RWPE2 (cell line): ENCODE results near the gene MRC2.

ENCODE experiments used
- ATAC-seq: fragments of 200-7000 bp; cut with Tn5 transposase; 3 replicates; pipeline ENCODE4 v1.9.1; 2021; ENCODE audit warnings: low read depth
- DNase-seq: peaks from one replicate; pipeline ENCODE4 v3.0.0-alpha.2; 2020; ENCODE audit warnings: low spot score
- H3K27ac ChIP-seq: fragments of 450-650 bp; 2 replicates; pipeline ENCODE4 v1.5.1; 2017; ENCODE audit warnings: mild to moderate bottlenecking; ENCODE audit not compliant: poor library complexity, severe bottlenecking
- H3K27me3 ChIP-seq: fragments of 250-450 bp; sonication (Bioruptor Pico); 2 replicates; pipeline ENCODE4 v1.5.1; 2021; ENCODE audit warnings: mild to moderate bottlenecking, moderate library complexity; ENCODE audit not compliant: insufficient read depth, poor library complexity, severe bottlenecking
- H3K36me3 ChIP-seq: fragments of 250-450 bp; sonication (Bioruptor Pico); 2 replicates; pipeline ENCODE4 v1.5.1; 2020; ENCODE audit warnings: low read depth, mild to moderate bottlenecking, moderate library complexity
- H3K4me1 ChIP-seq: fragments of 250-450 bp; sonication (Bioruptor Pico); 2 replicates; pipeline ENCODE4 v1.5.1; 2021; ENCODE audit warnings: mild to moderate bottlenecking, moderate library complexity; ENCODE audit not compliant: insufficient read depth, poor library complexity, severe bottlenecking
- H3K4me3 ChIP-seq: fragments of 250-450 bp; sonication (Bioruptor Pico); 2 replicates; pipeline ENCODE4 v1.5.1; 2021; ENCODE audit warnings: mild to moderate bottlenecking, moderate library complexity; ENCODE audit not compliant: severe bottlenecking
- H3K9me3 ChIP-seq: fragments of 250-450 bp; sonication (Bioruptor Pico); 2 replicates; pipeline ENCODE4 v1.5.1; 2021; ENCODE audit warnings: mild to moderate bottlenecking, moderate library complexity; ENCODE audit not compliant: severe bottlenecking
- TF ChIP-seq, protein P1 (sequence below): fragments of 450-650 bp; IDR thresholded peaks from one replicate; pipeline ENCODE4 v1.5.1; 2017; ENCODE audit warnings: mild to moderate bottlenecking, moderate library complexity; ENCODE audit not compliant: poor library complexity, severe bottlenecking

The MRC2 gene

DNA sequence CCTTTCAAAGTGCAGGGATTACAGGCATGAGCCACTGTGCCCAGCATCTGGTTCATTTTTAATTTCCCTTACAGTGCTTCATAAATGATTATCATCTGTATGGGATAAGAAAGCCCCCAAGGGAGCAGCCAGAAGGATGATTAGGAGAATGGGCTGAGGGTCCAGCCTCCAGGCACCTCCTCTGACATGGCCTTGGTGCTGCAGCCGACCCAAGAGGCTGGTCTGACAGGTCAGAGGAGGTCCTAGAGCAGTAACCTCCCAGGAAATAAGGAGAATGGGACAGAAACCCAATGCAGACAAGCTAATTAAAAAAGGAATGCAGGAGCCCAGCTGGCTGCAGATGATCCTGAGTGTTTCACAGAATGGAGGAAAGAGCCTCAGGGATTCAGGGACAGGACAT lies 29.0 kb downstream of the MRC2 start:
- TF ChIP-seq, protein P1, sequence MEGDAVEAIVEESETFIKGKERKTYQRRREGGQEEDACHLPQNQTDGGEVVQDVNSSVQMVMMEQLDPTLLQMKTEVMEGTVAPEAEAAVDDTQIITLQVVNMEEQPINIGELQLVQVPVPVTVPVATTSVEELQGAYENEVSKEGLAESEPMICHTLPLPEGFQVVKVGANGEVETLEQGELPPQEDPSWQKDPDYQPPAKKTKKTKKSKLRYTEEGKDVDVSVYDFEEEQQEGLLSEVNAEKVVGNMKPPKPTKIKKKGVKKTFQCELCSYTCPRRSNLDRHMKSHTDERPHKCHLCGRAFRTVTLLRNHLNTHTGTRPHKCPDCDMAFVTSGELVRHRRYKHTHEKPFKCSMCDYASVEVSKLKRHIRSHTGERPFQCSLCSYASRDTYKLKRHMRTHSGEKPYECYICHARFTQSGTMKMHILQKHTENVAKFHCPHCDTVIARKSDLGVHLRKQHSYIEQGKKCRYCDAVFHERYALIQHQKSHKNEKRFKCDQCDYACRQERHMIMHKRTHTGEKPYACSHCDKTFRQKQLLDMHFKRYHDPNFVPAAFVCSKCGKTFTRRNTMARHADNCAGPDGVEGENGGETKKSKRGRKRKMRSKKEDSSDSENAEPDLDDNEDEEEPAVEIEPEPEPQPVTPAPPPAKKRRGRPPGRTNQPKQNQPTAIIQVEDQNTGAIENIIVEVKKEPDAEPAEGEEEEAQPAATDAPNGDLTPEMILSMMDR, result no peak
- H3K4me3 ChIP-seq, result no peak overlapping the region
- ATAC-seq (no peak), DNase-seq (no peak)
- H3K4me1 ChIP-seq, result no peaks in the 10 kb centered on the region
- no peaks in the 10 kb centered on the region for H3K36me3 ChIP-seq
- H3K27me3 ChIP-seq, result no peaks in the 10 kb centered on the region
- H3K27ac ChIP-seq, result no peak overlapping the region
- H3K9me3 ChIP-seq, result peaks cover 2% of the 10 kb centered on the region

DNA sequence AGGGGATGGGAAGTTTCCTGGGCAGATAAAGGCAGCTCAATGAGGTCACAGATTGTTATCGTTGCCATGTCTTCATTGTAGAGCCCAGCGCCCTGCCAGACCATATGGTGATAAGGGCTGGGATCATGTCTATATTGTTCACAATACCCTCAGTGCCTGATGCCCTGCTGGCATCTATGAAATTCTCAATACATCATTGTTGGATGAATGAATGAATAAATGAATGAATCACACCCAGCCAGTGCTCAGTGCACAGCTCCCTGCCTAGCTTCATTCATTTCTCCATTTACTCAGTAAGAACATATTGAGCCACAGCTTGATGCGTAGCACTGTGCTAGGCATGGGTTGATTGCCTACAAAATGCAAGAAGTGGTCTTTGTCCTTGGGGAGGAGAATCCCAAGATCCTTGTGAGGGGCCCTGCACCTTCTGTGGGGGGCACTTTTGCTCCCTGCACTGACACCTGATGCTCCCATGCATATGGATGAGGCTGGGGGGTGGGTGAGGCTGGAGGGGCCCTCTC lies 29.7 kb downstream of the MRC2 start:
- DNase-seq (no peak), ATAC-seq (no peak)
- H3K36me3 ChIP-seq, result no peaks in the 10 kb centered on the region
- H3K4me1 ChIP-seq, result no peaks in the 10 kb centered on the region
- H3K9me3 ChIP-seq, result peaks cover 2% of the 10 kb centered on the region
- no peaks in the 10 kb centered on the region for H3K27me3 ChIP-seq
- no peak overlapping the region for H3K27ac ChIP-seq
- H3K4me3 ChIP-seq, result no peak overlapping the region
- TF ChIP-seq, protein P1, result no peak

DNA sequence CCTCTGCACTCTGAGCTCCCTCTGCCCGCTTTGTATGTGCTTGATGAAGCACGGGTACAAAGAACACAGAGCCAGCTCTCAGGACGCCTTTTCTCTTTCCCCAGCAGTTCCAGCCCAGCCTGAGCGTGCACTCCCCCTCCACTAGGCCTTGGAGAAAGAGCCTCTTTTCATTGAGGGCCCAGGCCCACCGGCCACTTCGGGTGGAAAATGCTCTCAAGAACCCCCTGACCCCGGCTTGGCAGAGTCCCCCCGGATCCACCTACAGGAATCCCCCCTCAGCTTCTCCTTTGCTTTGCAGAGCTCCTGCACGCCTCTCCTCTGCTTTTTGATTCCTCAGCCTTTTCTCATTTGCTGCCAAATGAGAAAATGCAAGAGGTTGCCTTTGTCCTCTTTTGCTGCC lies 30.2 kb downstream of the MRC2 start:
- no peaks in the 10 kb centered on the region for H3K36me3 ChIP-seq
- no peaks in the 10 kb centered on the region for H3K4me1 ChIP-seq
- TF ChIP-seq, protein P1, result no peak
- no peaks in the 10 kb centered on the region for H3K27me3 ChIP-seq
- H3K9me3 ChIP-seq, result peaks cover 2% of the 10 kb centered on the region
- no peak overlapping the region for H3K4me3 ChIP-seq
- no peak overlapping the region for H3K27ac ChIP-seq
- DNase-seq (no peak), ATAC-seq (no peak)

DNA sequence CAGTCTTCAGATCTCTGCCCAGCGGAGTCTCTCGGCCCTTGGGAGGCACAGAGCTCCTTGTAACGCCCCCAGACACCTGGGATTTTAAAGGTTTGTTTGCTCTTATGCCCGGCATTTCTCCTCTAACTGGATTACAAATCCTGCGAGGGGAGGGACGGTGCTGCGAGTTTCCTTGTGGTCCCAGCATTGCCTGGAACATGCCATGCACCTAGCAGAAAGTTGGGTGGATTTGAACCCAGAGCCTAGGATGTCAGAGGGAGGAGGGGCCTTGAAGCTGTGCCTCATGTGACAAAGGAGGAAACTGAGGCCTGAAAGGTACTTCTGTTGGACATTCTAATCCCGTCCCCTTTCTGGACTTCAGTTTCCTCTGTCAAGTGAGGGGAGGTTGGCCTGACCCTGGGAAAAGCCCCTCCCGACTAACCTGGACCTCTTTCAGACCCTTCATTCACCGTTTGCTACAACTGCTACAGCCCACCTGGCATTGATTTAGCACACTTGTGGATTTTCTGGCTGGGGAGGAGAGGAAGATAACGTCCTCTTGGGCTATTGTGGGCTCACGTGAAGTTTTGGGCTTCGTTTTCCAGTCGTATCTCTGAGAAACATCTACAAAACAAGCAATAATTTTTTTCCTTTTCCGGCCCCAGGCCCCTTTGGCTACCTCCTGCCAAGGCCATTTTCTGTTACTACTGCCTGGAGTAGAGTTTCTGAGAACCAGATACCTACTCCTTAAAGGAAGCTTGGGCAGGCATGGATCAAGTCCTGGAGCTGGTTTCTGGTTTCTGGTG lies 30.9 kb downstream of the MRC2 start:
- Histone ChIP-seq H3K27ac (no peak overlapping the region), H3K27me3 (no peaks in the 10 kb centered on the region), H3K36me3 (no peaks in the 10 kb centered on the region), H3K9me3 (peaks cover 2% of the 10 kb centered on the region), H3K4me3 (no peak overlapping the region), H3K4me1 (no peaks in the 10 kb centered on the region)
- DNase-seq (peak; percentile 0), ATAC-seq (no peak)
- TF ChIP-seq, protein P1, result no peak

DNA sequence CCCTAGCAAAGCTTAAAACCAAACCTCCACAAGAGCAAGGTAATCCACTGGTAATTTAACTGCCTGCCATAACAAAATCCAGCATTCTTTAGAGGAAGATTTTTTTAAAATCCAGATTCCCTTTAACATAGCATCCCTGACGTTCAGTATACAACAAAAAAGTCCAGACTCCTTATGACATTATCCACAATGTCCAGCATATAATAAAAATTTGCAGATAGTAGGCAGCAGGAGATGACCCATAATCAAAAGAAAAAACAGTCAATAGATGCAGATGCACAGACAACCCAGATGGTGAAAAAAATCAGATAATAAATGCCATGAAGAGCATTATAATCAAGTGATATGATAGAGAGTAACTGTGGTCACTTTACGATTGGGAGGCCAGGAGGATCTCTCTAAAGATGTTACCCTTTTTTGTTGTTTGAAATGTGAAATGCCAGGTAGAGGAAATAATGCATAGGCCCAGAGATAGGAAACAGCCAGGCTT lies 33.2 kb downstream of the MRC2 start:
- Histone ChIP-seq H3K27me3 (no peaks in the 10 kb centered on the region), H3K27ac (no peak overlapping the region), H3K4me3 (no peak overlapping the region), H3K36me3 (0 out of 2 replicates have a peak, but pooled peaks cover 3% of the 10 kb centered on the region), H3K9me3 (peaks cover 2% of the 10 kb centered on the region), H3K4me1 (no peaks in the 10 kb centered on the region)
- ATAC-seq (no peak), DNase-seq (no peak)
- TF ChIP-seq, protein P1, result no peak
